HG02885 (cell line): ENCODE data around the gene GRIN2A.
A peak's percentile ranks its signal among the peaks of the same experiment; 100 is the strongest.

Experiments used
- ATAC-seq: cut with Tn5 transposase; IDR thresholded peaks from one replicate; pipeline ENCODE4 v1.9.1; 2021; ENCODE audit warnings: mild to moderate bottlenecking; ENCODE audit not compliant: unreplicated experiment, poor library complexity

GRIN2A gene

DNA sequence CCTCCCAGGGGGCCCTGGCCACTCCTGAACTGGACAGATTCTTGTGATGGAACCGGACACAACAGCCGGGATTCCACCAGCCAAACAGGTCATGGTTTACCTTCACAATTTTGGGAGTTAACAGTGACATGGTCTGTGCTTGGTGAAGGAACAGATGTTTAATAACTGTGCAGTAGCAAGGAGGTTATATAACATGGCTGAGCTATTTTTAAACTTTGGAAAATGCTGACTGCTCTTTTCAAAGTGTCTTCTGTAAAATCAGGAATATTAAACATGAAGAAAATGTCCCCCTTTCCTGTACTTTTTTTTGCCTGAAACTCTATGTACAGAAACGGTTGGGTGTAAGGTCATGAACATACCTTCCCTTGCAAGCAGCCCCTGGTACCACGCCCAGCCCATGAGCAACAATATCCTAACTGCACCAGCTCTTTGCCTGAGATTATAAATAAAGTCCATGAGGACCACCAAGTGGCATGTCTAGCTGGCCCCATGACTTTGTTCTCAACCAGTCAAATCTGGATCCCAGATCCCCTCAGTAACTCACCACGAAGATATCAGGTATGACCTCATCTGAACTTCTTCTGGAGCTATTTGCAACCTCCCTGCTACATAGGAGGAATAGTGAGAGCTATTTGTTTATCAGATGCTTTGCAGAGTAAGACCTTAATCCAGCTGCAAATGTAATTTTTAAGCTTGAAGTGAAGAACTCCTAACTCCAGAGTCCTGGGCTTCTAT lies 249.1 kb downstream of the GRIN2A start:
- no peak for ATAC-seq

DNA sequence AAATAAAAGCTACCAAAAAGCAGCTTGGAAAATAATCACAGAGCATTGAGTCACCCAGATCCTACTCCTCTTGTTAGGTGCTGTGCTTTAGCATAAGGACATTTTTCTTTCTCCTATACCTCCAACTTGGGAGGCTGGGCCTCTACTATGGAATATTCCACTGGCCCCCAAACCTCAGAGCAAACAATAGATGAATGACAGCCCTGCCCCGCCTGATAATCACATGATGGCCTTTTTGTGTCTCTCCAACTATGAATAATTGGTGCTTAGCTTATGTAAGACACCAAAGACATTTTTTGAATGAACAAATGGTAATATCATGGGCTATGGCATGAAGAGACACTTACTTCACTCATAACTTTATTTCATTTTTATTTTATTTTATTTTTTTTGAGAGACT lies 250.2 kb downstream of the GRIN2A start:
- ATAC-seq = no peak

DNA sequence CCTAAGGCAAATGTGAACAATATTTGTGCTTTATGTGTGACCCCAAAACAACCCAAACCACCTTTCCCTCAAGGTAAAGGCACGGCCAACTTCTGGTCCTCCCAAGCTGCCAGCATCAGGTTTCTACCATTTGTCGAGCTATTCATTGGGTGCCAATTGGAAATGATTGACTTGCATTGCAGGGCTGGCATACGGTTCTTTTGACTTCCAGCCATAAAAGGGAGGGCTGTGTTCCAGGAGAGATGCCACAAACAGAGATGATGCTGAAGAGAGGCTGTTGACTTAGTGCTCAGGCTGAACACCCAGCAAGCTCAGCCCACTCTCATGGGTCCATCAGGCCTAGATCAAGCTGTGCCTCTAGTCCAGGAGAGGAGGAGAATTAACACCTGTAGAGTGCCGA lies 252.4 kb downstream of the GRIN2A start:
- ATAC-seq = no peak

DNA sequence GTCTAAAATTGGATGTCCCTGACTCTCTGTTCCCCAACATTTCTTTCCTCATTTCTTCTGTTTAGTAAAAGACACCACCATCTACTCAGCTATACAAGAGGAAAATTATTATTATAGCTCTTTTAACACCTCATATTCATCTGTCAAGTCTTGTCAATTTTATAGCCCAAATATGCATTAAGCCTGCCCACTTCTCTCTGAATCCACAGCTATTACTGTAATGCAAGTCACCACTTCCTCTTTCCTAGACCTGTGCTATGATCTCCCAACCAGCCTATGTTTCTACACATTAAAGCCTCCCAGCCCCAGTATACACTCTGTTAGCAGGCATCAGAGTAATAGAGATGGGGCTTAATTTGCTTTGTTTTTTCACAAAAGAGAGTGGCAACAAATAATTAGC lies 252.9 kb downstream of the GRIN2A start:
- peak; percentile 88 for ATAC-seq

DNA sequence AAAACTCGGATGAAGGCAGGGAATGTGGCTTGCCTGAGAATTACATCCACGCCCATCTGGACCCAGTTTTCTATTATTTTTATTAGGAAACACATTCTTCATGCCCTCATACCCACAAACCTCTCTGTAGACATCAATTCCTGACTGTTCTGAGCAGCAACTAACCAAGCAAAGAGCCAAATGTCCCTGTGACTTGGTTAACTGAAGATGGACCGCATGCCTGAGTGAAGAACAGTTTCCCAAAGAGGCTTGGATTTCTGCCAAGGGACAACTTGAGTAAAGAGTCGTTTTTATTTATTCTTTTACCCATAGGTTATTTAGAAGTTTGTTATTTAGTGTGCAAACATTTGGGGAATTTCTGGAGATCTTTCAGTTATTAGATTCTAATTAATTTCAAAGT lies 259.8 kb downstream of the GRIN2A start:
- ATAC-seq = no peak

DNA sequence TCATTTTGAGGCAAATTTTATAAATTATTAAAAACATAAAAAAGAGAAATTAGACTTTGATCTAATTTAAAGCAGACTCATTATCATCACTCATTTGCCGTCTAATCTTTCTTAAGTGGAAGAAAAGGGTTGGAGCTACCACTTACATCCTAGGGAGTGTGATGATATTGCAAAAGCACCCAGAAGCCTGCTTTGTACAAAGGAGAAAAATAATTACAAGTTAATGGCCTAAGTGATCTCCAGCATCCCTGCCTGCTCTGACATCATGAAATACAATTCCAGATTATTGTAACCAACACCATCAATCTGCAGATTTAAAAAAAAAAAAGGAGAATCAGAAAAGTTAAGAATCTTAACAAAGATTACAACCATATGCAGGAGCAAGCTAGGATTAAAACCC lies 260.2 kb downstream of the GRIN2A start:
- ATAC-seq = no peak

DNA sequence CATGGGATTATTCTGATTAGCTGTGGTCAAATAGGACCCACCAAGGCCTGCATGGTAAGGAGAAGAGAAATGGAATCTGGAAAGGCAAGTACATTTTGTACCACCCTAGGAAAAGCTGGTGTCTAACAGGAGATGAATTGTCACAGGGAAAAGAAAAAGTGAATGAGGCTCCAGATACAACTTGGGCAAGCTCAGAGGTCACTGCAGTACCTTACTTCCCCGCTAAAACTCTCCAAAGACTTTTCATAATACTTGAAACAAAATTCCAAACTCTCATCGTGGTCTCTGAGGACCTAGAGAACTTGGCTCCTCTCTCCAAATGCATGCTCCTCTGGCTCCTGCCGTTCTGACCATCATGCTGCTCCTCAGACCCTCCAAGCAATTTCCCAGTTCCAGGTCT lies 262.8 kb downstream of the GRIN2A start:
- no peak for ATAC-seq

DNA sequence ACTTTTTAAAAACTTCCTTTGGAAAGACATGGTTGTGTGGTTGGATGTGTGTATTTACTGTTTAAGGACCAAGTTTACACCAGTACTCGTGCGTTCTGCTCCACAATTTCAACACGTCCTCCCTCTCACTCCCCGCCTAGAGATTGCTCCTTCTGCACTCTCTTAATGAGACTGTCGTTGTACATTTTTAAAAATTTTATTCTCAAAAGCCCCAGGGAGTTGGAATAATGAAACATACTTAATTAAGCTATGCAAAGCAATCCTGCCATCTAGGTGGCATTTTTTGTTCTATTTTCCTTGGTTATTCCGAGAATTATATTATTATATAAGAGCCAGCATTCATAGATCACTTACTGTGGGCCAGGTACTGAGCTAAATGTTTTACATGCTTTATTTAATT lies 264.5 kb downstream of the GRIN2A start:
- ATAC-seq = no peak

DNA sequence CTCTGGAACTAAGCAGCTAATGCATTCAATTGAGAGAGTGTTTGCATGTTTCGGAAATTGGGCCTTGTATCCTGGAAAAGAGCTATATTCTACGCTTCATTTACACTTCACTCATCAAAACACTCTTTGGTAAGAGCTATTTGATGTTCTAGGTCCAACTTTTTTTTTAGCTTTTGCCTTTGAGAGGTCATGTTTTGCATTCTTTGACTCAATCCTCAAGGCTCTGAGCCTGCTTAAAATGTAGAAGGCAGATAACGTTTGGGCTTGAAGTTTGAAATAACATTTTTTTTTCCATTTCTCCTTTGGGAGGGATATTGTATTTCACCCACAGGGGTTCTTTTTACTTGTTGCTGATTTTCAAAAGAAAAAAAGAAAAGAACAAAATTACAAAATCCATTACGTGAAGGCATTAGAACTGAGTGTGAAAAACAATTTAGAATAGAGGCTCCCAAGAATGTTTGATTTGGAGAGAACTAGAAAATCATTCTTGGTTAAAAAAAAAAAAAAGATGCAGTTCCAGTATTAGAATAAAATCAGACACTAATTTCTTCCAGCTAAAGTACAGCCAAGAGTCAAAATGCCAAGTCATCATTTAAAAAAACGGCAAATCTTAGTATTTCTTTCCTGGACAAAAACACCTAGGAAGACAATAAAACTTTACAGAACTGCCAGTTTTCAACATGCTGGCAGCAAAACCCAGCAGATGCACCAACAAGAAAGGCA lies 268.5 kb downstream of the GRIN2A start:
- no peak for ATAC-seq

DNA sequence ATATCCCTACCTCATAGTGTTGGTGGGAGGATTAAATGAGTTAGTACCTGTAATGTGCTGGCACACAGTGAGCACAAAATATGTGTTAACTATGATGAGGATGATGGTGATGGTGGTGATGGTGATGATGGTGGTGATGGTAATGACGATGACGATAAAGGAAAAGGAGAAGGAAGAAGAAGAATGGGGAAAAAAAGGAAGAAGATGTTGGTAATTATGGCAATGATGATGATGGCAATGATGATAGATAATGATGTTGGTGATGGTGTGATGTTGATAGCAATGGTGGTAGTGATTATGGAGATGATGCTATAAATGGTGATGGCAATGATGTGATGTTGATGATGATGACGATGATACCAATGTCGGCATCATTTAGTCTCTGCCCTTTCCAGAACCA lies 270.2 kb downstream of the GRIN2A start:
- ATAC-seq = no peak

DNA sequence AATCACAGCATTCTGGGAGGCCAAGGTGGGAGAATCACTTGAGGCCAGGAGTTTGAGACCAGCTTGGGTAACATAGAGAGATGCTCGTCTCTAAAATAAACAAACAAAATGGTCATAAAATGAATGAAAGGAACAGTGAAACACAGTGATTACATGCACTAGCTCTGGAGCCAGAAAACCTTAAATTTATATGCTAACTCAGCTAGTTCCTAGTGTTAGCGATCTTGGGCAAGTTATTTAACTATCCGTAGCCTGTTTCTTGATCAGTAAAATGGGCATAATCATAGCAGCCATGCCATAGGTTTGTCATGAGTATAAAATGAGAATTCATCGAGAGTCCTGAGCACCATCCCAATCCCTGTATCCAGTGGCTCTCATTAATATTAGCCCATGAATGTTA lies 271.0 kb downstream of the GRIN2A start:
- ATAC-seq = no peak

DNA sequence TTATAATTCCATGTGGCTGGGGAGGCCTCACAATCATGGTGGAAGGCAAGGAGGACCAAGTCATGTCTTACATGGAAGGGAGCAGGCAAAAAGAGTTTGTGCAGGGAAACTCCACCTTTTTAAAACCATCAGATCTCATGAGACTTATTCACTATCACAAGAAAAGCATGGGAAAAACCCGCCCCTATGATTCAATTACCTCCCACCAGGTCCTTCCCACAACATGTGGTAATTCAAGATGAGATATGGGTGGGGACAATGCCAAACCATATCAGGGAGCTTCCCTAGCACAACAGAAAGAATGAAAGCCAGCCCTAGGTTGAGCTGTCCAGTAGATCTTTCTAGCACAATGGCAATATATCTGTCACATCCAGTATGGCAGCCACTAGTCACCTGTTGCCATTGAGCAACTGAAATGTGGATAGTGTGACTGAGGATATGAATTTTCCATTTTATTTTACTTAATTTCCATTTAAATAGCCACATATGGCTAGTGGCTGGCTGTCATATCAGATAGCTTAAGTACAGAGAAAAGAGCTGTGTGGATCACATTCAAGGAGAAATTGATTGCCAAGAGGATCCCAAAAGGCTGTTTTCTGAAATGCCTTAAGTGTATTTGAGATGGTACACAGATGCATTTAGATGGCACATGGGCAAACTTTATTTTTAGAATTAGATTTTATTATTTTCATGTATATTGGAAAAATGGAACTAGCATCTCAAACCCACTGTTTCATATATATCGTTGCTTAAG lies 273.0 kb downstream of the GRIN2A start:
- ATAC-seq = no peak

DNA sequence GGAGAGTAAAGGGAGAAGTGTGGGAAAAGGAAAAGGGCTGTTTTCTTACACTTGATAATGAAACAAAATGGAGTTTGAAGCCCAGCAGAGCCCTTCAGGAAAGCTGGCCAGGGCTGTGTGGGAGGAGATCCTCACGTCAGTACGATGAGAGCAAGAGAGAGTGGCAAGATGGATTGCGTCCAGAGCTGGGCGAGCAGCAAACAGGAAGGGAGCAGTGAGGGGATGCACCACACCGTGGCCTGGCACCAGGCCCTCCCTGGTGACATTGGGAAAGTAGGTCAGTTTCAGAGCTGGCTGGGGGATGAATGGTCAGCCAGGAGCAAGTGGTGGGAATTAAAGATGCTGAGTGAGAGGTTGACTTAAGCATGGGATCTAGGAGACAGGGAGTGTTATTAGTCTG lies 273.6 kb downstream of the GRIN2A start:
- ATAC-seq = no peak

DNA sequence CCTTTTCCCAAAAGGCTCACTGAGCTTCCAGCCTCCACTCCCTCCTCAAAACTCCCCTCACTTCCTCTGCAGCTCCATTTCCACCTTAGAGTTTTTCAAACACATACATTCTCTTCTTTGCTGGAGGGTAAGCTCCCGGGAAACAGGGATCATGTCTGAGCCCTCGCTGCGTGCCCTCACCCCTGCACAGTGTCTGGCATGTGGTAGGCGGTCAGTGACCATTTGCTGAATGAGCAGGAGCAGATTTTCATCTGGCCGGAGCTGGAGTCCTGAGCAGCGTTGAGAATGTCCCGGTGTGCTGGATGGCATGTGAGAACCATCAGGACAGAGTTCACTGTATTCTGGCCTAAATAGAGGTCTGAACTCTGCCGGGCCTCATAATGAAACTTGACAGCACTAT lies 274.5 kb downstream of the GRIN2A start:
- no peak for ATAC-seq

DNA sequence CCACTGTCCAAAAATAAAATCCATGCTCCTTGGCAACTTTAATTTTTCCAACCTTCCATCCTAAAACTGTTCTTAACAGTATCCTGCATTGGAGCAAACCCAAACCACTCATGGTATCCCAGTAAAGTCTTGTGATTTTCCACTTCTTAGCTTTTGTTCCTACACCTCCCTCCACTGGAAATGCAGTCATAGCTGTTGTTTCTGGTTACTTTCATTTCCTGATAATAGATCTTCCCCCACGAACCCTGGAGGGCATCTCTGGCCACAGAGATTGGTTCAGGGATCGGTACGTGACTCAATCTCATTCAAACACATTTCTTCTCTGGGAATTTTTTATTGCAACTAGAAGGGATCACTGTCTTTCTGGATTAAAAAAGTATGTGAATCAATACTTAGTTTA lies 276.0 kb downstream of the GRIN2A start:
- no peak for ATAC-seq

DNA sequence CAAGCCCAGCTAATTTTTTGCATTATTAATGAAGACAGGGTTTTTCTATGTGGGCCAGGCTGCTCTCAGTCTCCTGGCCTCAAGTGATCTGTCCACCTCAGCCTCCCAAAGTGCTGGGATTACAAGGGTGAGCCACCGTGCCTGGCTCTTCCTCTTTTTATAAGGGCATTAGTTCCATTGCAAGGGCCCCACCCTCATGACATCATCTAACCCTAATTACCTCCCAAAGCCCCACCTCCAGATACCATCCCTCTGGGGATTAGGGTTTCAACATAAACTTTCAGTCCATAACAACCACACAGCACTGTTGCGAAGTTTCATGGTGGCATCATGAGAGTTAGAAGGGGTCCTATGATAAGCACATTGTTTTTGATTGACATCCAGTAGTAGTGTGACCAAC lies 277.7 kb downstream of the GRIN2A start:
- no peak for ATAC-seq

DNA sequence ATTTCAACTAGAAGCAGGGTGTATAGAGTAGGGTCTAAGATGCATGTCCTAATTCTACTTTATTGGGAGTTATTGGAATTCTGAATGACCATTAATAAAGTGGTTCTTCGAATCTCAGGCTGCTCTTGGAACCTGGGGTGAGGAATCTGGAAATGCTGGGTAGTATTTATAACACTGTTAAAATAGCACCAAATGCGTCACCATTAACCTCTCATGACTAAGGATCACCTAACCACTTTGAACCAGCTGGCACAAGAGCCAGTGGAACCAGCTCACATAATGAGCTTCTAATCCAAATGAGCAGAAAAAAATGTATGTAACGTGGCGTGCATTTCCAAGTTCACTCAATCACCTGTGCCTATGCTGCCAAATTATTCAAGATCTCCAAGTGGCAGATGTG lies 281.7 kb downstream of the GRIN2A start:
- no peak for ATAC-seq

DNA sequence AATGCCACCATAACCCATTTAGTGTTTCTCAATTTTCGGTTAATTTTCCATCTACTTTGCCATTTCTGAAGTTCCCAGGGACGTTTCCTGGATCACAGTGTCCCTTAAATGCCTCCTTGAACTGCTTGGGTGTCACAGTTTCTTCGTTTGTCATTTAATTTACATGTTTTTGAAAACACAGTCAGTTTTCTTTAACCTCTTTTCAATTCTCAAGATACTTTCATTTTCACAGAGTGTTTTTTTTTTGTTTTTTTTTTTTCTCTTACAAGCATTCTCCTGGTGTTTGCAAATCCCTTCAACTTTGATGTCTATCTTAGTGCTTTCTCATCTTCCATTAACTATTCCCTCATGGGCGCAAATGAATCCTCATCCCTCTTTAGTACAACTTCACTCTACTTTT lies 283.7 kb downstream of the GRIN2A start:
- ATAC-seq = no peak

DNA sequence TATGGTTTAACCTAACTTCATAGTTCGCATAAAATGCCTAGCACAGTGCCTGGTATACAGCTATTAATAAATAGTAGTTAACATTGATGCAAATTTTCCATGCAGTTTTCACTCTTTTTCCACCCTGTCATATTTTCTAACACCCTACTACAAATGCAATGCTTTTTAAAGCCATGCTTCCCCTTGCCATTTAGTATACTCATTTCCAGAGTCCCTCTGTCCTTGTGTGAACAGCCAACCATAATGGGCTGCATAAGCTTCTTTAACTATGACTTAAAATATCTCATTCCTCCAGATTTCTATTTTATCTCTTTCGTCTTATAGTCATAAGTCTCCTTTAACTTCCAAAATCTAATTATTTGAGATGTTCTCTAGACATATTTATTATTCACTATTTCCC lies 284.1 kb downstream of the GRIN2A start:
- no peak for ATAC-seq

DNA sequence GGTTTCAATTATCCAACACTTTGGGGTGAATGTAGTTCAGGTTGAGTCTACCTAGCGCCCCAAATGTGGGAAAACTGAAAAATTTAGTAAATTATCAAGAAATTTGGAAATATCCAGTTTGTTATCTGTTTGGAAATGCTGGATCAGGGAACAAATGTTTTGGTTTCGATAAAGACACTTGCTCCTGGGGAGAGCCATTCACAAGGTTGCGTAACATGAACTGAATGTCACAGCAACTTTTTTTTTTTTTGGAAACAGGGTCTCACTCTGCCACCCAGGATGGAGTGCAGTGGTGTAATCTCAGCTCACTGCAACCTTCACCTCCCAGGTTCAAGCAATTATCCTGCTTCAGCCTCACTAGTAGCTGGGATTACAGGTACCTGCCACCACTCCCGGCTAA lies 286.4 kb downstream of the GRIN2A start:
- no peak for ATAC-seq

DNA sequence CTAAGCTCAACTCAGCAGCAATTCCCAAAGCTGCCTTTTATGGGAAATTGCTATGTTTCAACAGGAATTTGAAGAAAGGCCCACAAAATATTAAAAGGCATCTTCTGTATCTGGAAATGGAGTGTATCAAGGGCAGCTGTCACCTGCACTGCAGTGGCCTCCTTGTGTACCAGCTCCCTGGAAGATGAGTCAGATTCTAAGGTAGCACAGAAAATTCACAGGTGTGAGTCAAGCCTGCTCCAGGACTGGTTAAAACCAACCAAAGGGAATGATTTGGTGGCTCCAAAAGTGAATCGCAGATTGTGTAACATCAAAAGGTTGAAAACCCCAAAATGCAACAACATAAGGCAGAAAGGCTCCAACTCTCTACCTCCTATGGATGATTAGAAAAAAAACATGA lies 296.4 kb downstream of the GRIN2A start:
- no peak for ATAC-seq
